NCI-H1694 treated with DMSO at 0.1 percent for 48 hours (cell line): Measurements from ENCODE around the gene C9orf85.
"Not testable (repeated sequence)": the region's sequence is repeated elsewhere in the genome, so short reads cannot be mapped to it uniquely, and the experiment has no call there.

Experiments used
- DNase-seq: peaks from one replicate; lab custom pipeline; 2025; lab: John Stamatoyannopoulos, UW

C9orf85 gene

GRCh38 chr9:72006501-72006900 lies 95.1 kb downstream of the C9orf85 start:
- DNase-seq = no peak

- DNase-seq = not testable (repeated sequence)
Measured at GRCh38 chr9:72007726-72008125, 96.3 kb downstream of the C9orf85 start.

DNA sequence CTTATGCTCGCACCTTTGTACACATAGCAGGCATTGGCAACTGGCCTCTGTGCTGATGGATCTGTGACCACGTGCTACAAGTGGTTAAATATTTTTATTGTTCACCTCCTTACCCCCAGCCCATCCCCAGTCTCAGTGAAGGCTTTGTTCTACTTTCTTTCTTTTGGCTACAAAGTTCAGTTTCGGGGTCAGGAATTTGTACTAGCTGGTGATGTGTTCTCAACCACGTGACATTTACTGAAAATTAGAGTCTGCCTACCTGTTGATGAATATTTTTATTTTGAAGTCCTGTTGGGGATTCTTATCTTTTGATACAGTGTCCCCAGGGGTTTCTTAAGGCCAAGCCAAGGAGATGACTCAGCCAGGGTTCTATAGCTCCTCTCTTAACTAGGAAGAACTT lies 101.2 kb downstream of the C9orf85 start:
- no peak for DNase-seq

DNA sequence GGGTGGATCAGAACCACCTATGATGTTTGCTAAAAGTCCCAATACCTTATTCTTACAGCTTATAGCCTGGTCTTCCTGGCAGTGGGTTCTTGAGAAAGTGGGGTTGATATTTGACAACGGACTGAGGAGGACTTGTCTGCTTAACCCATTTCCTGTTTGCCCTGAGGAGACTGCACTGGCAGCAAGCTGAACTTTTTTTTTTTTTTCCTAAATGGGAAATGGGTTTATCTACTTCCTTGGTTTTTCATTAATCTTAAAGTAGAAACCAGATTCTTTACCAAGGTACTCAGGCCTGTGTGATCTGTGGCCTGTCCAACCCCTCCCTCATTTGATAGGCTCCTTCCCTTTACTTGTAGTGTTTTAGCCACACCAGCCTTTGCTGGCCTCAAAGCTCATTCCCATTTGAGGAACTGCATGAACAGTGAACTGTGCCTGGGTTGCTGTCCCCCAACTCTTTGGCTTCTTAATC lies 101.9 kb downstream of the C9orf85 start:
- no peak for DNase-seq

GRCh38 chr9:72022841-72023240 lies 111.4 kb downstream of the C9orf85 start:
- no peak for DNase-seq
